ENCODE data around the gene PLXNC1.

The PLXNC1 gene

GRCh38 chr12:94211021-94211420, 62.6 kb downstream of the PLXNC1 start:
- Histone ChIP-seq H3K4me1 (ENCODE audit: control insufficient read depth, insufficient read depth, low read length) (peaks cover 6% of the 10 kb centered on the region), H3K4me3 (ENCODE audit: low read depth, low read length) (no peak overlapping the region), H3K9me3 (ENCODE audit: control insufficient read depth, insufficient read depth, low read depth, low read length) (no peaks in the 10 kb centered on the region), H3K36me3 (ENCODE audit: control insufficient read depth in 2 of 2, insufficient read depth in 1 of 2, low read length in 2 of 2) (no peaks in the 10 kb centered on the region), H3K27ac (ENCODE audit: extremely low read depth, low read depth, low read length) (no peak overlapping the region)
- ChIA-PET CTCF (no interaction called here), POLR2A (no interaction called here)
- TF ChIP-seq ZNF664 (tag by site-specific recombination; IDR thresholded peaks at IDR 0.05) (no peak), ZNF707 (tag by site-specific recombination; IDR thresholded peaks at IDR 0.05) (no peak), ZNF473 (tag by site-specific recombination; IDR thresholded peaks at IDR 0.05) (no peak), ZNF510 (tag by site-specific recombination; IDR thresholded peaks at IDR 0.05; ENCODE audit: insufficient replicate concordance) (no peak), ZNF560 (tag by site-specific recombination; IDR thresholded peaks at IDR 0.05; ENCODE audit: borderline replicate concordance) (no peak), CTCF (tag by site-specific recombination; IDR thresholded peaks at IDR 0.05) (no peak), AEBP2 (tag by site-specific recombination; IDR thresholded peaks at IDR 0.05; ENCODE audit: borderline replicate concordance) (no peak), ZNF843 (tag by site-specific recombination; IDR thresholded peaks at IDR 0.05) (no peak)

GRCh38 chr12:94218233-94218632, 69.9 kb downstream of the PLXNC1 start:
- no peak for TF ChIP-seq ZNF175 (tag by site-specific recombination; IDR thresholded peaks at IDR 0.05)
- TF ChIP-seq KLF9 (tag by site-specific recombination; IDR thresholded peaks at IDR 0.05; ENCODE audit: low read depth) = no peak
- TF ChIP-seq ZNF37A (tag by site-specific recombination; IDR thresholded peaks at IDR 0.05) = no peak
- TF ChIP-seq ZIC2 (tag by site-specific recombination; IDR thresholded peaks at IDR 0.05) = no peak
- TF ChIP-seq ZBTB8A (tag by site-specific recombination; IDR thresholded peaks at IDR 0.05) = no peak
- TF ChIP-seq ZNF140 (tag by site-specific recombination; IDR thresholded peaks at IDR 0.05) = no peak
- TF ChIP-seq ZNF433 (tag by site-specific recombination; IDR thresholded peaks at IDR 0.05; ENCODE audit: low read depth) = no peak
- TF ChIP-seq ZNF274 (IDR thresholded peaks at IDR 0.05; ENCODE audit: low read length) = no peak
- no peak for TF ChIP-seq ZNF274 (tag by site-specific recombination; IDR thresholded peaks at IDR 0.05; ENCODE audit: borderline replicate concordance)
- no peak for TF ChIP-seq ZNF660 (tag by site-specific recombination; IDR thresholded peaks at IDR 0.05)
- no peak for TF ChIP-seq ZNF221 (tag by site-specific recombination; IDR thresholded peaks at IDR 0.05; ENCODE audit: borderline replicate concordance)
- TF ChIP-seq ZNF114 (tag by site-specific recombination; IDR thresholded peaks at IDR 0.05) = no peak
- TF ChIP-seq ZNF624 (tag by site-specific recombination; IDR thresholded peaks at IDR 0.05) = no peak
- no peak for TF ChIP-seq PRDM1 (tag by site-specific recombination; IDR thresholded peaks at IDR 0.05)
- no peak for TF ChIP-seq EGR2 (tag by site-specific recombination; IDR thresholded peaks at IDR 0.05; ENCODE audit: low read depth)
- no peak for TF ChIP-seq ELK4 (IDR thresholded peaks at IDR 0.05; ENCODE audit: borderline replicate concordance, low read depth, low read length)
- no peak for TF ChIP-seq PRDM2 (tag by site-specific recombination; IDR thresholded peaks at IDR 0.05; ENCODE audit: borderline replicate concordance)
- TF ChIP-seq ZBTB7A (tag by site-specific recombination; IDR thresholded peaks at IDR 0.05; ENCODE audit: low read depth) = no peak
- Histone ChIP-seq H3K4me1 (ENCODE audit: control insufficient read depth, insufficient read depth, low read length) (no peaks in the 10 kb centered on the region), H3K36me3 (ENCODE audit: control insufficient read depth in 2 of 2, insufficient read depth in 1 of 2, low read length in 2 of 2) (no peaks in the 10 kb centered on the region), H3K9me3 (ENCODE audit: control insufficient read depth, insufficient read depth, low read depth, low read length) (no peaks in the 10 kb centered on the region), H3K27ac (ENCODE audit: extremely low read depth, low read depth, low read length) (no peak overlapping the region), H3K4me3 (ENCODE audit: low read depth, low read length) (no peak overlapping the region)
- CTCF ChIA-PET = no interaction called here
- POLR2A ChIA-PET = no interaction called here

Data from HEK293 (cell line).